Embryonic facial prominence (tissue), 1 donor: ENCODE data around the gene WNT7B.

Experiments used
- DNase-seq: peaks from one replicate; pipeline ENCODE4 v3.0.0-alpha.2; 2016; ENCODE audit errors: extremely low spot score

The WNT7B gene

DNA sequence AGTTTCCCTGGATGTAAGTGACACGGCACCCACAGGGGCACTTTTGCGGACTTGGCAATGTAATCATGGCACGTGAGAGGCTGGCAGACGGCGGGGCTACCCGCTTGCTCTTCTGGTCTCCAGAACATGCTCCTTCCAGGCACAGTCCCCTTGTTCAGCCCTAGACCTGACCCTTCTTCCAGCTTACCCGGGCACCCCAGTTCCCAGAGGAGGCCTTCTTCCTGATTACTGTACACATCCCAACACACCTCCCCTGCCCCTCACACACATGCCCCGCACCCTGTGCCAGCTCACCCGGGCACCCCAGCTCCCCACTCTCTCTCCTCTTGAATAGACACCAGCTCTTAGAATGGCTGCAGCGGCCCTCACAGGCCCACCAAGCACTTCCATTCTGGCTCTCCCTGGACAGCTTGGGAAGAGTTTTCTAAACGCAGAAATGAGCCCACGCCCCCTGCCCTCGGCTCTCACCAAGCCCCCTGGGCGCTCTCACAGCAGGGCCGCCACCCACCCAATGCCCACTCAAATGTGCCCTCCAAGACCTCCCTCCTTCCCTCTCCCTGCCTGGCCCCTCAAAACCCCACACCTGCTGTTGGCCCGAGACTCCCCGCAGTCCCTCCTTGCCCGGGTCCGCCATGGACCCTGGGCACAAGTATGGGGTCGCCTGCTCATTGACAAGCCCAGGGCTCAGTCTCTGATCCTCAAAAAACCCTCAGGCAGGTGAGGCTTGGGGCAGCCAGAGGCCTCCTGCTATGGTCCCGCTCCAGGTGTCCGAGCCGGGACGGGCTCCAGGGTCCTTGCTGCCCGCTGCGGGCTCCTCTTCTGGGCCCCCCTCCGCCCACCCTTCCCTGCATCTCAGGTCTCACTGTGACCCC is 88.5 kb downstream of the WNT7B start:
- no peak for DNase-seq

DNA sequence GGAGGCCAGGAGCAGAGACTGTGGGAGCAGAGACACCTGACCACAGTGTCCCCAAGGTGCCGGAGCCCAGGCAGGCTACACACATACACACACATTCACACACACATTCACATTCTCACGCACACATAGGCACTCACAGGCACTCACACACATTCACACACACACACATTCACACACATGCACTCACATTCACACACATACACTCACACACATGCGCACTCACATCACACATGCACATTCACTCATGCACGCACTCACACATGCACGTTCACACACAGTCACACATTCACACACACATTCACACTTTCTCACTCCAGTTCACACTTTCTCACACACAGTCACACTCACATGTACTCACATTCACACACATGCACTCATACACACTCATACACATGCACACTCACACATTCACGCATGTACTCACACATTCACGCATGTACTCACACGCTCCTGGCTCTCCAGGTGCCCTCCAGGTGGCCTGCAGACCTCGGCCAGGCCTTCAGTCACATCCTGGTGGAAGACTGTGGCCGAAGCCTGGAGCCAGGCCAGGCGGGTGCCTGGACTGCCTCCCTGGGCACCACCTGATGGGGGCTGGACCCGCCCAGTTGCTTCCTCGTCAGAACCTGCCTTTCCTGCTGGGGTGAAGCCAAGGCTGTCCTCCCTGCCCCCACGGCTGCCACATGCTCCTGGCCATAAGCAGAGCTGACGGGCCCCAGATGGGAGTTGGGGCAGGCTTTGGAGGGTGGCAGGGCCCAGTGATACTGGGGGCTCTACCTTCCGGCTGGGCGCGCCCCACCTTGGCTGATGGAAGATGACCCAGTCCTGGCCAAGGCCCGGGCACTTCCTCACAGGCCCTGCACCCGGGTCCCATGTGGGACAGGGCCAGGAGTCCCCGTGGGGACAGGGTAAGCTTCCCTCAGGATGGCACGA is 89.5 kb downstream of the WNT7B start:
- DNase-seq: no peak

DNA sequence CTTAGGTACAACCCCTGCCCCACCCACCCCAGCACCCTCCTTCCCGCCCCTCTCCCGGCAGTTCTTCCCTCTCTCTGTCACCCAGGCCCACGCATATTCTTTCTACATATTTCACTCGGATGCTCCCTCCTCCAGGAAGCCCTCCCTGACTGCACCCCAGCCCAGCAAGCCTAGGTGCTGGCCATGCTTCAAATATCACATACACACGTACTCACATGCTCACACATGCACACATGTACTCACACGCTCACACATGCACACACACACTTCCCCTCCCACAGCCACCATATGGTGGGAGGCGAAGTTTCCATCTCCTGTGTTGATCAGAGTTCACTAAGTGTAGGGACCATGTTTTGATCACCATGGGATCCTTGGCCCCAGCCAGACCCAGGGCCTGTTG is 90.4 kb downstream of the WNT7B start:
- no peak for DNase-seq

DNA sequence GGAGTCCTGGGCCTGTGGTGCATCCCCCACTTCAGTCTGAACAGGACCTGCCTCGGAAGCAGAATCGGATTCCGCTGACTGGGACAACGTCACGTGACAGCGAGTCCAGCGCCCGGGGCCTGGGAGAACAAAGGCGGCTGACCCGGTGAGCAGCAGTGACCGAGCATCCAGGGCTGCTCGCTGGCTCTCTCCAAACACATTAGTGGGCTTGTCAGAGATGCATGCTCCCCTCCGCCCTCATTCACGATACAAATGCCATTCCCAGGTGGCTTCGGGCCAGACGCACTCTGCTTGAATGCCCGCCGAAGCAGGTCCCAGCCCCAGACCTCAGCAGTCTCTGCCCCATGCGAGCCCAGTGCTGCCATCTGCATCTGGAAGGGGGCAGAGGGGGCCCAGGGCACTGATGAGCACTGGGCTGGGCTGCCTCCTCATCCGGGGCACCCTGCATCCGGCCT is 91.0 kb downstream of the WNT7B start:
- no peak for DNase-seq

DNA sequence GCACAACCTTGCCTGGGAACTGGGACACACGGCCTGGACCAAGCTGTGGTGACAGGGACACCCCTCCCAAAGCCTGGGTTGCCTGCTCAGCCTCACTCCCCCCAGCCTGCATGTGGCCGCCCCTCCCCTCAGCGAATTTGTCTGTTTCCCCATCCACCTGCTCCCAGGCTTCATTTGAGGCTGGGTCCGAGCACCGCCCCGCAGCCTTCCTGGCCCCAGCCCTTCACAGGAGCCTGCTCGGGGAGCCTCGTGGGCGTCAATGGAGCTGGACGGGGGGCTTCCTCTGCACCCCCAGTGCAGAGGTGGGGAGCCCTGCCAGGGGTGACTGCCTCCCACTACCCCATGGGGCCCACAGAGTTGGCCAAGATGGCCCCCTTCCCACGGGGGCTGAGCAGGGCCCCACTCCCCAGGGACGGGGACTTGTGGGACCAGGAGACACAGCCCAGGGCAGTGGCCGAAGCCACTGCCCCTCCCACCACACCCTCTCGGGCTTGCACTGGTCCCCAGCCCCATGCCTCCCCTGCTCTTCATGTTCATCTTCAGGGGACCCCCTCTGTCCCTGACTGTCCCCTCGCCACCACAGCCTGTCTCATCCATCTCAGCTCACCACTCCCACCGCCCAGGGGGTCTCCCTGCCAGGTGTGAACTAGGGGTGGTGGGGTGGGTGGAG is 91.7 kb downstream of the WNT7B start:
- no peak for DNase-seq

DNA sequence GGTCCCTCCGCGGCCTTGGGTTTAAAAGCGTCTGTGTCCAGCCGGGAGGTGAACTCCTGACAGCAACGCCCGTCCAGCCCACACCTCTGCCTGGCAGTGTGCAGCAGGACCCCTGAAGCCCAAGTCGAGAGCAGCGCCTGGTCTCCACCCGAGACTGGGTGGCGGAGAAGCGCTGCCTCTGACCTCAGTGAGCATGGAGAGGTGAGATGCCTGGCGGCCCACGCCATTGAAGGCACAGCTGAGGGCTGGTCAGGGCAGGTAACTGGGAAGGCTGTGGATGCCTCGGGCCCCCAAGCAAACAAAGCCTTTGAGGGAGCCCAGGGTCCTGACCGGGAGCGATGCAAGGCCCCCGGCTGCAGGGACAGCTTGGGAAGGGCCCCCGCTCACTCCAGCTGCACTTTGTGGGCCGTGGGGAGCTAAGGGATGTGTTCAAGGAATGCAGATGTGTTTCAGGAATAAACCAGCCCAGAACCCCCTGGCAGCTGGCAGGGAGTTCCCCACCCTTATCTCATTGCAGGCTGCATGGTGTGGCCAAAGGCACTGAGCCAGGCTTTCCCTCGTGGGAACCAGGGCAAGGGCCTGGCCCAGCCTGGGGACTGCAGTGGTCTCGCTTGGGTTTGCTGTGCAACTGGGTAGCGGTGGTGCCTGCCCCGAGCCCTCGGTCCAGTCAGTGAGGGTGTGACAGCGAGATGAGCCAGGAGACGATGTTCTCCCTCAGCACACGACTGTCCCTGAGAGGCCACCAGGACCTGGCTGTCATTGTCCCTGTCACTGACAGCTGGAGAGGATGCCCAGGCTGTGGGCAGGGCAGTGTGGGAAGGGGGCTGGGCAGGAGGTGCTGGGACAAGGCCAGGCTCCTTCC is 92.5 kb downstream of the WNT7B start:
- no peak for DNase-seq

DNA sequence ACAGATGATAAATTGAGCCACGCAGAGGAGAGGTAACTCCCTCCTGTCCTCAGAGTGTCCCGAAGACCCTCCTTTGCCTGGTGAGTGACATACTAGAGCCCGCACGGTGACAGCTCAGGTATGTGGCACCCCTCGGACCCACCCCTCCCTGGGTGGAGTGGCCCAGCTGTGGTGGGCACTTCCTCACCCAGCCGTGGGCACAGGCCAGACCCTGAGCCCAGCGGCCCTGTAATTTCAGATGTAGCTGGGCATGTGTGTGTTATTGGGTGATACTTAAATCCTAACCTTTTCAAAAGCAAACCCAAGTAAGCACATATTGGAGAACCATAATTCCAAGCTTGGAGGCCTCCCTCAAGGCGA is 93.2 kb downstream of the WNT7B start:
- no peak for DNase-seq

DNA sequence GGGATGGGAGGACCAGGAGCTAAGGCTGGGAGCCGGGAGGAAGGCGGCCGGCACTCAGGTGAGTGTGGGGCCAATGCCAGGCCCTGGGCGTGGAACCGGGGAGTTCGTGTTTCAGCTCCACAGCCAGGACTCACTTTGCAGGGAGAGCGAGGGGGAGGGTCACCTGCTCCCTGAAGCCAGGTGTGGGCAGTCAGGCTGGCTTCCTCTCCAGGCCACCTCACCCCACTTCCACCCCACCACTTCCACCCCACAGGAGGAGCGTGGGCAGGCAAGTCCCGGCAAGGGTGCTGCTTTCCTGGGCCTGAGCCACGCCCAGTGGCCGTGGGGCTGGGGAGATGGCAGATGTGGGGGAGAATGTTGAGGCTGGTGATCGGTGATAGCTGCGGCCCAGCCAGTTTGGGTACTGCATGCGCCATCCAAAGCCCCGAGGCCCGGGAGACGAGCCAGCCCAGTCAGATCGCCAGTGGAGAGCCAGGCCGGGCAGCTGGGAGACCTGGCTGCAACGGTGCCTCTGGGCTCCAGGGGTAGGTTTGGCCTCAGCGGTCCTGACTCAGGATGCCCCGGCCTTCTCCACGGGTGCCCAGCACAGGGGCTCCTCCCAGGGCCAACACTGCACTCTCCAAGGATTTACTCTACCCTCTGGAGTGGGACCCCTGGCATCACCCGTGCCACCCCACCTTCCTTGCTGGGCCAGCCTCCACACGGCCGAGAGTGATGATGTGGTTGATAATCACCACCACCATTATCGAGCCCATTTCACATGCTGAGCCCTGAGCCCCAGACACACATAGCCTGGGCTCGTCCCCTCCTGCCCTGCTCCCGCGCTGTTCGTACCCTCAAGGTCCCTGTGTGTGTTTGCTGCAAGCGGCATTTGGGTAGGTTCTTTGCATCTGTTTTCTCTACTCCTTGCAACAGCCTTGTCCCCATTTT is 93.8 kb downstream of the WNT7B start:
- DNase-seq: no peak

DNA sequence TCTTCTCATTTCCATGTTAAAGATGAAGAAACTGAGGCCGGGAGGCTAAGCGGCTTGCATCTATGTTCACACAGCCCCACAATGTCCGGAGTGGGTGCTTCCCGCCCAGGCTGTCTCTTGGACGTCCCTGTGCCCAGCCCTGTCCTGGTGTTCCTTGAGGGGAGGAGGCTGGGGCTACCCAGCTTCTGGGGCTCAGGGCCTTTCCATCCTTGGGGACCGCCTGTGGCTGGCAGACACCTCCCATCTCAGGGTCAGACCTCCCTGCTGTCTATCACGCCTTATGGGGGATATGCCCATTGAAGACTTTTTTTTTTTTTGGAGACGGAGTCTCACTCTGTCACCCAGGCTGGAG is 95.5 kb downstream of the WNT7B start:
- no peak for DNase-seq

DNA sequence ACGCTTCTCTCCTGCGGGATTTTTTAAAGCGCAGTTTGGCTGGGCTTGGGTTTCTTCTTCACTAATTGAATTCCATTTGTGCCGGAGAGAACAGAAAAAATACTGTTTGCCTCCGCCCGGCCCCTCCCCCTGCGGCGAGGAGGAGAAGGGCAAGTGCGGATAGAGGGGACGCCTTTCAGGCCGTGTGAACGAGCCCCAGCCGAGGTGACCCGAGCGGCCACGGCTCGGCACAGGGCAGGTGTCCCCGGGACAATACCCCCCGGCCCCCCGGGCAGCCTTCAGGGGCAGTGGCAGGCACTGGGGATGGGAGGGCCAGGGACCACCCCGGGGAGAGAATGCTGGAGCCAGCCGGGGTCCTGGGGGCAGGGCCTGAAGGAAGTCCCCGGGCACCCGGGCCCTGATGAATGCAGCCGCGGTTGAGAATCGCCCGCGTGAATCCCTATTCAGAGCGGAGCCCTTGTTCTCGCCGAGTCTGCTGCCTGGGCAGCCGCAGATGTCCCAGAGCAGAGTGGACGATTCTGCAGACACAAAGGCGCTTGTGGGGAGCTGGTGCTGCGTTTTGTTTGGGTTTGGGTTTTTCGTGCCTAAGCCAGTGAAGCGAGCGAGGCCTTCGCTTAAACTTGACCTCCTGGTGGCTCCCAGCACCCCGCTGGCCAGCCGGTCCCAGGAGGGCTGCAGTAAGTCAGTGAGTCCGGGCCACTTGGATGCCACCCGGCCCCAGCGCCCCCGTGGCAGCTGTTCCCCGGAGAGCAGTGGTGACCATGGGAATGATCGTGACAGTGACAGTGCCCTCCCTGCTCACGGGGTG is 96.0 kb downstream of the WNT7B start:
- no peak for DNase-seq

DNA sequence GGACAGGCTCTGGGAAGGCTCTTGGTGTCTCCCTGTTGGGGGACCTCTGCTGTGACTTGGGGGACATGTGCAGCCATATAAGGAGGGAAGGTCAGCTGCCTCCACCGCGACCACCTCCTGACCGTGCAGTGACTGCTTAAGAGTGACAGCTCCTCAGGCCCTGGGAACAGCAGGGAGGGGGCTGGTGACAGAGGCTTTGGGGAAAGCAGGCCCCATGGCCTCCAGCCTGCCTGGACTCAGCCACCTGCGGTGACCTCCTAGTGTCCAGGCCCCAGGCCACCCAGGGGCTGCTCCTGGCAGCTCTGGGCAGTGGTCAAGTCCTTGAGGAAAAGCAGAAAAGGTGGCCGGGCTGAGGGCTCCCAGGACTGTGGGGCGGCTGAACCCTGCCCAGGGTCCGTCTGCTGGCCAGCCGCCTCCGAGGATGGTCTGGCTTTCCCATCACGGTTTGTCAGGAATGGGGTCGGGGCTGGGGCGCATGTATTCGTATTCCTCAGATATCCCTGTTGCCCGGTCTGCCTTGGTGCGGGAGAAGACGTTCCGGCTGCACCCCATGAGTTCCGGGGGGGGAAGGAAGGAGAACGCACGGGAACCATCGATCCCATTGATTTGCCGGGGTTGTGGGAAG is 96.8 kb downstream of the WNT7B start:
- no peak for DNase-seq

DNA sequence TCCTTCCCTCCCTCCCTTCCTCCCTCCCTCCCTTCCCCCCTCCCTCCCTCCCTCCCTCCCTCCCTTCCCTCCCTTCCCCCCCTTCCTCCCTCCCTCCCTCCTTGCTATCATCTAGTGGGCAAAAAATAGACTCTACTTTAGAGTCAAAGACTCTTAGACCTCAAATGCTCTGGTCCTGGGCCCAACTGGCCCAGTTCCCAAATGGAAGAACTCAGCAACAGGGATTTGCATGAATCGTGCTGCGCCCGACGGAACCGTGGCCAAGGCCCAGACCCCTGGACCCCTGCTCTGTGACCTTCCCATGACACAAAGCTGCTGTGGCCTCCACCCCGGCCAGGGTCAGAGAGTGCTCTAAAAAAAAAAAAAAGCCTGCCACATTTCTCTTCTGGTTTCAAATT is 97.4 kb downstream of the WNT7B start:
- no peak for DNase-seq

DNA sequence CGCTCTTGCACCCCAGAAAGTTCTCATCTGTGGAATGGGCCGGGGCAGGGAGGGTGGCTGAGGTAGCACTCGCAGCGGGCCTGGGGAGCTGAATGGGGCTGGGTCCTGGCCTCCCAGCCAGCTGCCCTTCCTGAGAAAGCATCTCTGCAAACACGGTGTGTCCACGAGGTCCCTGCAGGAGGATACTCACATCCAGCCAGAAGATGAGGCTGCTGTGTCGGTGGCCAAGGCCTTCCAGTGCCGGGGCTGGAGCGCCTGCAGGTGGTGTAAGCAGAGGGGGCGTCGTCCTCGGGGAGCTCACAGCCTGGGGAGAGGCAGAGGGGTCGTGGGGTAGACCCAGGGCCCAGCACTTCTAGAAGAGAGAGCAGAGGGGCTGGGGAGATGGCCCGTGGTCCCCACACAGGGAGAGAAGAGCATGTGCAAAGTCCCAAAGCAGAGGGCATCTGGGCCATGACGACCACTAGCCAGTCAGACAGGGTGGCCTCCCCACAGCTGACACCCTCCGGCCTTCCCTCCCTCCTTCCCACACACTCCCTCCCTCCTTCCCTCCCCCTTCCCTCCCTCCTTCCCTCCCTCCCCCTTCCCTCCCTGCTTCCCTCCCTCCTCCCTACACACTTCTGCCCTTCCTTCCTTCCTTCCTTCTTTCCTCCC is 97.9 kb downstream of the WNT7B start:
- DNase-seq: no peak

DNA sequence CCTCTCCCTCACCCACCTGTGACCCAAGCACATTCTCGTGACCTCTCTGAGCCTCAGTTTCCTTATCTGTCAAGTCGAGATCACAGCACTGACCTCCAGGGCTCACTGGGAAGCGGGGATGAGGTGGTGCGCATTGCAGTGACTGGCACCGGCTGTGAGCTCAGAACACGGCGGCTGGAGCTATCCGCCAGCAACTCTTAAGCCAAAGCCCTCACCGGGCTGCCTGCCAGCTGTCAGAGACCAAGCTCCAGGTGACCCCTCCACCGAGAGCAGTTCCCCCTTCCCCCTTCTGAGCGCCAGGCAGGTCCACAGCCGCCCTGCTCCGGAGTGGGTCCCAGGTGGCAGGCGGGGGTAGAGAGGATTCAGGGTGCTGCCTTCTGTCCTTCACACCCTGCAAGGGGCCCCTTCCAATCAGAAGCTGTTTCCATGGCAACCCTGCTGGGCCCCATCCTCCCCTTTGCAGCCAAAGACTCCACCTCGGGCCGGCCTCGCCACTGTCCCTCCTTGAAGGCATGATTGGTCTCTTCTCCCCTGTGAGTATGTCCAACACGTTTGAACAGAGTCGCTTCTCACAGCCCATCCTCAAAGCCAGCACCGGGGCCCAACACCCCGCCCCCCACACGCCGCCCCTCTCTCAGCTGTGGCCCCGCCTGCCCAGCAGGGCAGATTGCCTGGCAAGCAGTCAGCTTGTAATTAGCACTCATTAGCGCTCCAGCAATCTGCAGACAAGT is 98.7 kb downstream of the WNT7B start:
- no peak for DNase-seq

DNA sequence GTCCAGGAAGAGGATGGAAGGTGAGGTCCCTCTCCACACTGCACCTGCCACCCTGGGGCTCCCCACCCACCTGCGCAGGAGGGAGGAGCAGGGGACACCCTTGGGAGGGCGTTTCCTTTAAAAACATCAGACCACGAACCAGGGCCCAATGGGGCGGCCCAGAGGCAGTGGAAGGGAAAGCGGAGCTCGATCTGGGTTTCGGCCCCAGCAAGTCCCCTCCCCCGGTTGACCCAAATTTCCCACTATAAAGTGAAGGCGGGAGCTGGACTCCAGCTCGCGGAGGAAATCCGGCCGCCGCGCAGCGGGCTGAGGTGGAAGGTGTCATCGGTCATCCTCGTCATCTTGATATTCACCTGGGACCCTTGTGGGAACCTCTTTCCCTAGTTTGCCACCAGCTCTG is 99.3 kb downstream of the WNT7B start:
- no peak for DNase-seq

DNA sequence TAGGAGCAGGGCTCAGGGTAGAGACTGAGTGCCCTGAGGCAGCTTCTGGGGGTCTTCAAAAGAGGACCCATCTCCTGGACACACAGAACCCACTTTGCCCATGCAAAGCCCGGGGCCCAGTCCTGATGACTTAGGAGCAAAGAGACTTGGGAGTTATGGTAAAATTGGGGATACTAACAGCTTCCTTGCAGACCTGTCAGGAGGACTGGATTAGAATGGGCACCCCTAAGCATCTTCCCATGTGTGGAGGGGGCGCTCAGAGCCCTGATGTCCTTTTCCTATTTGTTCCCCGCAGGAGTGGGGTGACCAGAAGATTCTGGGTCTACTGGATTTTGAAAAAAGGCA is 100.0 kb downstream of the WNT7B start:
- DNase-seq: no peak

DNA sequence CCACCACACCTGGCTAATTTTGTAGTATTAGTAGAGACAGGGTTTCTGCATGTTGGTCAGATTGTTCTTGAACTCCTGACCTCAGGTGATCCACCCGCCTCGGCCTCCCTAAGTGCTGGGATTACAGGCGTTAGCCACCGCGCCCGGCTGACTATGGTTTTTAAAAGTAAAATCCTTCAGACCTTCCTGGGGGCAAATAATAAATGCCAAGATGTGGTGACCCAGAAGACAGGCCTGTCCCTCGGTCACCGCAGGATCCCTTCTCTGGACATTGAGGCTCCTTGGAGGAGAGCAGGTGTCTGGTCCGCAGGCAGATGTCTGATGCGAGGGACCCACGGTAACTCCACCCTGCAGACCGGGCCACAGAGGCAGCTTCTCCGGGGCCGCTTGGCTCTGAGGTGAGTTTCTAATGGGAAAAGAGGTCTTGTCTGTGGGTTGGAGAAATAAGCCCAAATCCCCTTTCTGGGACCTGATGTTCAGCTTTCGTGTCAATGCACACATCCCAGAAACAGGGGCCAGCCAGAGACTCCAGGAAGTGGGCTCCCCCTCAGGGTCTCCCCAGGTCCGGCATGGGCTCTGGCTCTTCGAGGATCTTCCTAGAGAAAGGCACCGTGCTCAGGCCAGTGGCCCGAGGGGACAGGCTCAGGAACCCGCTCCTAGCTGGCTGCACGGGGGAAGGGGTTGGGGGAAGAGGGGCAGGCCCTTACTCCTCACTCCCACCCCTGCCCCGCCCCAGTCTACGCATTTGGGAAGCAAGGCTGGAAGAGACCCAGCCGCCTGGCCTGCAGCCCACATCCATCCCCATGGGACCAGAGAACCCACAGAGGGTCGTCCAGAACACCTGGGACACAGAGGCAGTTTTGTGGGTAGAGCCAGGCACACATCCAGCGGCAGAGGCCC is 100.6 kb downstream of the WNT7B start:
- DNase-seq: no peak
